ENCODE results near the gene GAB4. TPM values are rescaled to one million over a fixed set of nuclear protein-coding genes. Genes with fewer than 3 reads are reported as not detected.

GAB4 gene
- total and polyA plus RNA-seq, 2 of the 8 experiments (the other 6 are each of a cell fraction or from before 2014, with no cell fraction given): 0.03 to 0.17 TPM

- FAIRE-seq (peak; percentile 85), DNase-seq (ENCODE audit: low read depth in 1 of 2, low spot score in 2 of 2) (peak in 1 of 2 experiments; percentile 89)
- no peak overlapping the region for H4K5ac ChIP-seq (ENCODE audit: insufficient read length, low read depth, low read length)
- no peak overlapping the region for H3K9ac ChIP-seq (replicated peaks in 1 of 4; ENCODE audit: extremely low read depth in 1 of 4, low read depth in 3 of 4, low read length in 3 of 4)
- H3K18ac ChIP-seq (ENCODE audit: extremely low read depth, low read length): no peak overlapping the region
- H3K14ac ChIP-seq (ENCODE audit: insufficient read length): no peak overlapping the region
- H3K36me3 ChIP-seq (ENCODE audit: control insufficient read depth in 2 of 4, insufficient read depth in 4 of 4, low read length in 3 of 4): no peaks in the 10 kb centered on the region
- no peak overlapping the region for H3K27ac ChIP-seq (ENCODE audit: low read depth, low read length)
- 44% methylated on average over 16 of the region's 16 CpGs; no CpG with 5 or more reads in 1 of the 2 experiments for WGBS, 2 experiments (ENCODE audit: extremely low coverage in 1 of 2, insufficient coverage in 1 of 2, insufficient read length in 1 of 2, insufficient replicate concordance in 2 of 2, low coverage in 1 of 2, low lambda C conversion rate in 2 of 2, missing lambda C conversion rate in 1 of 2)
- no peak overlapping the region for H3K4me3 ChIP-seq (ENCODE audit: extremely low read depth in 1 of 4, insufficient read depth in 2 of 4, low read depth in 3 of 4, low read length in 4 of 4)
- ChIA-PET CTCF (ENCODE audit: partially characterized antibody) (interaction anchor here (0.6 to 3.6 kb wide), 14 partner anchors 9 to 146 kb away, joined by 3 to 40 read pairs (median 4); no protein-coding TSS in a partner anchor), POLR2A (ENCODE audit: partially characterized antibody) (no interaction called here)
- no peak overlapping the region for H4K91ac ChIP-seq (replicated peaks; ENCODE audit: insufficient read length, low read length)
- H3K56ac ChIP-seq (replicated peaks; ENCODE audit: insufficient read length, low read depth, low read length): no peak overlapping the region
- H3K4me2 ChIP-seq (ENCODE audit: insufficient read depth in 1 of 2, low read depth in 2 of 2, low read length in 2 of 2): no peak overlapping the region
- no peaks in the 10 kb centered on the region for H3K9me3 ChIP-seq (ENCODE audit: insufficient read depth in 2 of 2, low read depth in 1 of 2, low read length in 1 of 2)
- no peak overlapping the region for H4K8ac ChIP-seq (ENCODE audit: extremely low read depth, insufficient read depth, low read length)
- H2AFZ ChIP-seq (ENCODE audit: low read length): no peak overlapping the region
- no peaks in the 10 kb centered on the region for H3K4me1 ChIP-seq (replicated peaks in 1 of 4; ENCODE audit: control insufficient read depth in 3 of 4, insufficient read depth in 4 of 4, low read length in 3 of 4)
- H3K79me1 ChIP-seq (ENCODE audit: low read depth, low read length): no peaks in the 10 kb centered on the region
- no peak overlapping the region for H2BK20ac ChIP-seq (ENCODE audit: low read length)
- no peaks in the 10 kb centered on the region for H3K79me2 ChIP-seq (ENCODE audit: control insufficient read depth in 1 of 2, insufficient read depth in 2 of 2, low read length in 2 of 2)
- no peak overlapping the region for H3K23ac ChIP-seq (ENCODE audit: insufficient read length)
- H2BK5ac ChIP-seq (ENCODE audit: low read depth, low read length): no peak overlapping the region
- H3K4ac ChIP-seq (replicated peaks; ENCODE audit: insufficient read length, low read depth, low read length): no peak overlapping the region
- no peaks in the 10 kb centered on the region for H3K27me3 ChIP-seq (replicated peaks in 1 of 4; ENCODE audit: control insufficient read depth in 3 of 4, extremely low read depth in 1 of 4, insufficient read depth in 3 of 4, low read length in 3 of 4)
- no peak overlapping the region for H2BK12ac ChIP-seq (ENCODE audit: low read depth, low read length)
- H2BK120ac ChIP-seq (replicated peaks; ENCODE audit: low read depth, low read length): no peak overlapping the region
- no peaks in the 10 kb centered on the region for H3K23me2 ChIP-seq (ENCODE audit: low read depth, low read length)
- TF ChIP-seq CTCF (IDR thresholded peaks at IDR 0.05; ENCODE audit: control extremely low read depth in 1 of 3, insufficient read depth in 1 of 3, low read depth in 1 of 3, low read length in 3 of 3) (peak; percentile 67 to 80 (median 72)), RAD21 (IDR thresholded peaks at IDR 0.05 in 1 of 2, conservative IDR thresholded peaks at IDR 0.05 in 1 of 2; ENCODE audit: low read depth in 2 of 2, low read length in 2 of 2) (peak; percentile 63 to 71), KDM5A (IDR thresholded peaks at IDR 0.05; ENCODE audit: low read length) (no peak)
- H2BK15ac ChIP-seq (ENCODE audit: low read length): no peak overlapping the region
- H4K20me1 ChIP-seq (replicated peaks in 1 of 2; ENCODE audit: control insufficient read depth in 1 of 2, insufficient read depth in 2 of 2, low read length in 2 of 2): no peaks in the 10 kb centered on the region
- H2AK5ac ChIP-seq (ENCODE audit: low read depth, low read length): no peak overlapping the region
Measured at GRCh38 chr22:16917144-16918003, 90.6 kb downstream of the GAB4 start.

All from H1 (cell line).